PFSK-1 (cell line): ENCODE data around the gene PLAGL1.

ENCODE experiments used
- FOXP2 ChIP-seq: optimal IDR thresholded peaks from 2 replicates; pipeline ENCODE3; 2011; ENCODE audit warnings: borderline replicate concordance, control low read depth, inconsistent platforms; ENCODE audit not compliant: insufficient read depth; ENCODE audit errors: extremely low read length, extremely low read depth
- POLR2AphosphoS5 ChIP-seq: IDR thresholded peaks from 2 replicates; pipeline ENCODE4 v1.6.1; 2012; ENCODE audit warnings: low read depth, mild to moderate bottlenecking, control low read depth, low read length, moderate library complexity
- REST ChIP-seq, 2 experiments: IDR thresholded peaks; 2 replicates each; pipeline versions ENCODE4 v1.6.1 to v1.8.0; 2011 to 2012; ENCODE audit warnings: low read depth in 2 of 2, low read length in 2 of 2, control low read depth in 1 of 2, inconsistent platforms in 1 of 2, mild to moderate bottlenecking in 1 of 2, moderate library complexity in 1 of 2; ENCODE audit not compliant: insufficient read depth in 1 of 2
- SIN3A ChIP-seq: IDR thresholded peaks from 2 replicates; pipeline ENCODE4 v1.6.1; 2012; ENCODE audit warnings: mild to moderate bottlenecking, low read length, moderate library complexity, borderline replicate concordance; ENCODE audit not compliant: insufficient read depth
- TAF1 ChIP-seq: IDR thresholded peaks from 2 replicates; pipeline ENCODE4 v1.6.1; 2012; ENCODE audit warnings: low read length, control low read depth, borderline replicate concordance; ENCODE audit not compliant: insufficient read depth

DNA sequence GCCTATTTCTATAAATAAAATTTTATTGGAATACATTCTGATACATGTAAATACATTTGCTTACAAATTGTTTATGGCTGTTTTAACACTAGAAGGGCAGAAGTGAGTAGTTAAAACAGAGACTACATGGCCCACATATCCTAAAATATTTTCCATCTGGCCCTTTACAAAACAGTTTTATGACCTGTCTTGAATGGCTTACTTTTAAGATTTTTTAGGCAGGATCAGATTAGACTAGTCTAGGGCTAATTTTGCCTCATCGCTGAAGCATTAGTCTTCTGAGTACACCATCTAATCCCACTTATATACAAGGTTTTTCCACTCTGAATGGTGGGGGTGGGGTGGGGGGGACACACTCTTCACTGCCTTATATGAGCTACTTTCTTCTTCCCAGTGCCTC, 27.1 kb downstream of the PLAGL1 start:
- TF ChIP-seq POLR2AphosphoS5 (no peak), SIN3A (no peak), REST (IDR thresholded peaks at IDR 0.05; ENCODE audit: insufficient read depth in 1 of 2, low read depth in 2 of 2, low read length in 2 of 2) (no peak), FOXP2 (no peak), TAF1 (no peak)
